ENCODE results near the gene PTPRE.

Gene PTPRE

GRCh38 chr10:128047991-128048818 lies 141.3 kb downstream of the PTPRE start:
- peak overlapping the region; percentile 94 for H3K4me3 ChIP-seq (ENCODE audit: low read depth, low read length)
- DNase-seq (ENCODE audit: low read depth), result peak; percentile 92
- TF ChIP-seq POLR2A (IDR thresholded peaks at IDR 0.05; ENCODE audit: extremely low read depth, insufficient read length) (peak; percentile 24), MAX (IDR thresholded peaks at IDR 0.05; ENCODE audit: low read depth, low read length) (peak; percentile 94), MYC (IDR thresholded peaks at IDR 0.05; ENCODE audit: low read depth, low read length) (peak; percentile 96), CTCF (IDR thresholded peaks at IDR 0.05; ENCODE audit: low read depth, low read length) (no peak)

GRCh38 chr10:128048819-128049210 lies 141.9 kb downstream of the PTPRE start:
- DNase-seq (ENCODE audit: low read depth), result no peak
- H3K4me3 ChIP-seq (ENCODE audit: low read depth, low read length), result peak overlapping the region; percentile 94
- TF ChIP-seq MYC (IDR thresholded peaks at IDR 0.05; ENCODE audit: low read depth, low read length) (no peak), CTCF (IDR thresholded peaks at IDR 0.05; ENCODE audit: low read depth, low read length) (no peak), MAX (IDR thresholded peaks at IDR 0.05; ENCODE audit: low read depth, low read length) (no peak), POLR2A (IDR thresholded peaks at IDR 0.05; ENCODE audit: extremely low read depth, insufficient read length) (no peak)

GRCh38 chr10:128049226-128050120 lies 142.6 kb downstream of the PTPRE start:
- TF ChIP-seq POLR2A (IDR thresholded peaks at IDR 0.05; ENCODE audit: extremely low read depth, insufficient read length), result no peak
- 0 out of 2 replicates have a peak, but pooled peaks have one; percentile 9 for TF ChIP-seq MYC (IDR thresholded peaks at IDR 0.05; ENCODE audit: low read depth, low read length)
- H3K4me3 ChIP-seq (ENCODE audit: low read depth, low read length), result peak overlapping the region; percentile 94
- peak; percentile 63 for DNase-seq (ENCODE audit: low read depth)

GRCh38 chr10:128050121-128050516 lies 143.2 kb downstream of the PTPRE start:
- DNase-seq (ENCODE audit: low read depth), result no peak
- TF ChIP-seq CTCF (IDR thresholded peaks at IDR 0.05; ENCODE audit: low read depth, low read length) (no peak), MAX (IDR thresholded peaks at IDR 0.05; ENCODE audit: low read depth, low read length) (no peak), POLR2A (IDR thresholded peaks at IDR 0.05; ENCODE audit: extremely low read depth, insufficient read length) (no peak), MYC (IDR thresholded peaks at IDR 0.05; ENCODE audit: low read depth, low read length) (no peak)
- peak overlapping the region; percentile 94 for H3K4me3 ChIP-seq (ENCODE audit: low read depth, low read length)

GRCh38 chr10:128050936-128051335 lies 144.0 kb downstream of the PTPRE start:
- DNase-seq (ENCODE audit: low read depth), result peak; percentile 81
- H3K4me3 ChIP-seq (ENCODE audit: low read depth, low read length), result peak overlapping the region; percentile 29
- TF ChIP-seq POLR2A (IDR thresholded peaks at IDR 0.05; ENCODE audit: extremely low read depth, insufficient read length), result no peak
- peak; percentile 16; the same call in 1 of the 2 replicates for TF ChIP-seq MAX (IDR thresholded peaks at IDR 0.05; ENCODE audit: low read depth, low read length)
- TF ChIP-seq MYC (IDR thresholded peaks at IDR 0.05; ENCODE audit: low read depth, low read length), result 0 out of 2 replicates have a peak, but pooled peaks have one; percentile 23

GRCh38 chr10:128051548-128051947 lies 144.6 kb downstream of the PTPRE start:
- H3K4me3 ChIP-seq (ENCODE audit: low read depth, low read length), result peak overlapping the region; percentile 29
- no peak for TF ChIP-seq MYC (IDR thresholded peaks at IDR 0.05; ENCODE audit: low read depth, low read length)
- peak; percentile 7 for TF ChIP-seq CTCF (IDR thresholded peaks at IDR 0.05; ENCODE audit: low read depth, low read length)
- DNase-seq (ENCODE audit: low read depth), result no peak
